ENCODE data around the gene UNC80.

UNC80 gene

GRCh38 chr2:209977386-209978239 is 206.0 kb downstream of the UNC80 start:
- DNase-seq, result no peak

DNA sequence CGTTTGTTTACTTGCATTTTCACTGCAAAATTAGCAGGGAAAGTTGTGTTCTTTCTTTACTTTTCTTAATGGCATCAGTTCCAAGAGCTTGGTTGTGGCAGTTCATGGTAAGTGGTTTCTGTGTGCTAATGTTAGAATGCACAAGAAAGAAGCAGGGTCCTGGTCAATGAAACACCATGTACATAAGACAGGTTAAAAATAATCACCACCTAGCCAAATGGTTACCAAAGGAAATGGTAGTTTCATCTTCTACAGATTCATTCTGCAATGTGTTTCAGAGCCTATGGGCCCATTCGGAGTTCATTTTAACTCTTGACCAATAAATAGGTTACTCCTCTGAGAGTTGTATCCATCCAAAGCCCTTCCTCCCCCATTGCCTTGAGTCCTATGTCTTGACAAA is 212.7 kb downstream of the UNC80 start:
- DNase-seq, result no peak

DNA sequence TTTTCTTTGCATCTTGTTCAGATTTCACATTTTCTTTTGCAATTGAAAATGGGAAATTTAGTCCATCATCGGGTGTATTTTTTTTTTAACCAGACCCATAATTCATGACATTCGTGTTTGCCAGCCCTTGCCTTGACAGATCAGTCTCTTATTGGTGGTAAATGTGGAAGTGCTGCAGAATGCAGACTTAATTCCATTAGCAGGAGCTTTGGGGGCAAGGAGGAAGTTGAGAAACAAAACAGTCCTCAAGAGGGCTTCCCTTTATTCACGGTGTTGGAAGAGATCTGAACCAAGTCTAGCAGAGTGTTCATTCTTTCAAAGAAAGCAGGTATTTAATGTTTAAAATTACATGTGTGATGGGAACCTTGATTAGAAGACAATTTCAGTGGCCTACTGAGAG is 214.2 kb downstream of the UNC80 start:
- DNase-seq, result no peak

DNA sequence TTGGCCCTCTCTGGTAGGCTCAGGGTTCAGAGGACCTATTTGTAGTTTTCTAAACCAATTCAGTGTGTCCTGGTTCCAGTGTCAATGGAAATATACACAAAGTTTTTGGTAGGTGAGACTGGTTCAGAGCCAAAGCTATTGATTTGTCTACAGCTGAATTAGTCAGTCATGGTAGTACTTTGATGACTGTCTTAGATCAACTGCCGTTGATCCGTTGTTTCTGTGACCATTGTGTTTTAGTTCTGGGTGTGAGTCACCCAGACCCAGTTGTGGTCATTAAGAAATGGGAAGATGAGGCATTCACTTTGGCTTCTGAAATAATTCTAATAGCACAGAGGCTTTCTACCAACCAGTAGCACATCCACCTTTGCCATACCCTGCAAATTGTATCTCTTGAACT is 214.8 kb downstream of the UNC80 start:
- no peak for DNase-seq

DNA sequence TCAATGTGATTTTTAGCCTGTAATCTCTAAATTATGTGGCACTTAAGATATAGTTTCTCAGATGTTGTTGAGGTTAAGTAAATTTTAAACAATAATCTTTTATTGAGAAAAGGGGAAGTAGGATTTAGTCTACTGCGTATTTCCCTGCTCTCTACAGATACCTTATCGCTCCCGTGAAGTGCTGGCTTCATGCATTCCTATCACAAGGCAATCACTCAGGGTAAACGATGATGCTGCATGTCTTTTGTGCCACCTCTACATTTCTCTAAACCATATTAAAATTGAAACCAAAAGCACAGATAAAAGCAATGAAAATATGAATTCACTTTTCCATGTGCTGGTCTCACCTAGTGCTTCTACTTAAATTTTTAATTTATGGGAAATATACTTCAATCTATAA is 216.4 kb downstream of the UNC80 start:
- no peak for DNase-seq

- no peak for DNase-seq
Observed at GRCh38 chr2:209990838-209991237, 219.2 kb downstream of the UNC80 start.

GRCh38 chr2:209993968-209994367 is 222.3 kb downstream of the UNC80 start:
- DNase-seq, result no peak

DNA sequence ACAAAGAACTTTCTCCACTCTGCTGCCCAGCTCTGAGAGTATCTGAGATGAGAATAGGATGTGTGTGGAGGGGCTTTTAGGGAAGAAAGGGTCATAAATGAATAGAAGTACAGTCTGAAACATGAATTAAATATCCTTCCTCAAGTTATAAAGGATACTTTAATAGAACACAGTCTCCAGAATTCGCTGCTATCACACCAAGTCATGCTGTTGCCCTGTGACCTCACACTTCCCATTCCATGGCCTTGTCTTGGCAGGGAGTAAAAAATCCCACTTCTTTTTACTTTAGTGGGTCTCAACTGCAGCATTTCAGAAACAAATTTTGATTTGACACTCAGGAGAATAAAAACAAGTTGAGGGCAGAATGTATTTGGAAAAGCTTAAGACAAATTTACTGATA is 227.0 kb downstream of the UNC80 start:
- DNase-seq, result no peak

GRCh38 chr2:210000464-210001324 is 229.1 kb downstream of the UNC80 start:
- no peak for DNase-seq

DNA sequence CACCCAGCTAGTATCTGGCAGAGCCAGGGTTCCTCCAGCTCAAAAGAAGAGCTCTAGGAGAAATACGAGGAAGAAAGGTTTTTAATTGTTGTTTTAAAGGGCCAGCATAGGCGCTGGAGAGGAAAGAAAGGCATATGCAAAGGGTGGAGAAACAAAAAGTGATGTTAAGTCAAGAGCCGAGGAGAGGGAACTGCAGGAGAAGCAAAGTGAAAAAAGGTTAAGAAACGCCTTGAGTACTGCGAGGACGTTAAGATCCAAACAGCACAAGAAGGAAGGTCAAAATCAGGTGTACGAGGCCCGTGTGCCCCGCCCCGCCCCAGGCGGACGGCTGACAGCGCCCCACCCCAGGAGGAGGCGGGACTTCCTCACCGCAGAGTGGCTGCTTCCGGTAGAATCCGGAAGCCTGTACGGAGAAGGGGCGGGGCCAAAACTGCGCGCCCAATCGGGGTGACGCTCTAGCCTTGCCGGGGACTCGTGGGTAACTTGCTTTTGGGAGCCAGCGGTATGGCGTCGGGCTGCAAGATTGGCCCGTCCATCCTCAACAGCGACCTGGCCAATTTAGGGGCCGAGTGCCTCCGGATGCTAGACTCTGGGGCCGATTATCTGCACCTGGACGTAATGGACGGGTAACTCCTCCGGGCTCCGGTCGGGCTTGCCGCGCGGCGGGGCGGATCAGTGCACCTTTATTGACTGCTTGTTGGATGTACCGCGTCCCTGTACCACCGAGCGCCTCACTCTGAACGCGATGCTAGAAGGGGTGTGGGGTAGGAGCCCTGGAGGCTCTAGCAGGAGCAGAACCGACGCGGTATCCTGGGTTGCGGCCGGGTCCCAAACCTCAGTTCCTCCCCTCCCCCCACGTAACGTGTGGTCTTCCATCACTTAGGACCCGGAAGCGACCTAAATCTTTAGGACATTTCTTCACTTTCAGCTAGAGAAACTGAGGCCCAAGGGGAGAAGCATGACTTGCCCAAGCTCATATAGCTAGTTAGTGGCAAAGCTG is 230.8 kb downstream of the UNC80 start, which contains the start of gene RPE:
Gene RPE, plus strand, starts transcription at position 481 of the 1,000 bp plus-strand sequence. Its CDS starts 24 bp downstream, at position 505.
- DNase-seq, result peak; percentile 91

DNA sequence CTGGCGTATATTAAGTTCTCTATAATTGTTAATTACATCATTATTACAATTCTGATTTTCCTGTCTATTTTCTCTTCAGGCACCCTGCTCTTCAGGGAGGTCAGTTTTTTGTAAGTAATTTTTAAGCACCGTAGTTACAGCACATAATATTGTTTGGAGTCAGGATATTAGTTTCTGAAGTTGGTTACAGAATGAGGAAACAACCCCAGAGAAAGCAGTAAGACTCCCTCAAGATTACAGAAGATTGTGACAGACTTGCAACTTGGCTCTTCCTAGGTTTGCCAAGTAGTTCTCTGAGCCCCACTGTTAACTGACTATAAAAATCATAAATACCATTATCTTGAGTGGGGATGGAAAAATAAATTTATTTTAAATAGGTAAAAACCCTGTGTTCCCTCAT is 231.7 kb downstream of the UNC80 start:
- DNase-seq, result no peak

DNA sequence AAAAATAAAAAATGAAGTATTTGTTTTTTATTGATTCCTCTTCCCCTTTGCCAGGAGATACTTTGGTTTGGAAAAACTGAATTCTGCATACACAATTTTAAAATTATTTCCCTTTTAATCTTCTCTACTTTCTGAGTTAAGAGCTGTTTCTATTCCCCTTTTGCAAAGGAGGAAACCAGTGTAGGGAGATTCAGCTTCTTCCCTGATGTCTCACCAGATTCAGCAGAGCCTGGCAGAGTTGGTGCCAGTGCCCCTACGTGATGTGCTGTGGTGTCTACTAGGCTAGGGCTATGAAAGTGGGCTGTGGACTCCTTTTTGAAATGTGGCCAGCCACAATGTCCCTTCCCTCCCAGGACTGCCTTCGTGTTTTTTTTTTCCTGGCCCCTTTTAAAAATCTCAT is 233.2 kb downstream of the UNC80 start:
- no peak for DNase-seq

DNA sequence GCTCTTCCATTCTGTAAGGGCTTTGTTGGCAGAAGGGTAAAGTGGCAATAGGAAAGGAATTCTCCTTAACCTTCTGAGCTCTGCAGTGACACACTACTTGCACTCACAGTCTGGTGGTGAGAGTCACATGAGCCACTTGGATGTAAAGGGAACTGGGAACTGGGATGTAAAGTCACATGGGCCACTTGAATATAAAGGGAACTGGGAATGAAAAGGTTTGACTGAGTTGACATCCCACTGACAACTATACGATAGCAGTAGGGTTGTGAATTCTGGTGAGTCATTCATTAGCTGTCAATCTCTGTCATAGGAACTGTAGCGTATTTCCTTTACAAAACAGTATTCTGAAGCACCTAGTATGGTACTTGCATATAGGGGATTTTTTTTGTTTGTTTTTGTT is 236.3 kb downstream of the UNC80 start:
- DNase-seq, result no peak

GRCh38 chr2:210009126-210009525 is 237.5 kb downstream of the UNC80 start:
- DNase-seq, result no peak

- DNase-seq, result no peak
Observed at GRCh38 chr2:210009896-210010295, 238.3 kb downstream of the UNC80 start.

- DNase-seq, result no peak
Observed at GRCh38 chr2:210020138-210020537, 248.5 kb downstream of the UNC80 start.

GRCh38 chr2:210022824-210023223 is 251.2 kb downstream of the UNC80 start:
- no peak for DNase-seq

DNA sequence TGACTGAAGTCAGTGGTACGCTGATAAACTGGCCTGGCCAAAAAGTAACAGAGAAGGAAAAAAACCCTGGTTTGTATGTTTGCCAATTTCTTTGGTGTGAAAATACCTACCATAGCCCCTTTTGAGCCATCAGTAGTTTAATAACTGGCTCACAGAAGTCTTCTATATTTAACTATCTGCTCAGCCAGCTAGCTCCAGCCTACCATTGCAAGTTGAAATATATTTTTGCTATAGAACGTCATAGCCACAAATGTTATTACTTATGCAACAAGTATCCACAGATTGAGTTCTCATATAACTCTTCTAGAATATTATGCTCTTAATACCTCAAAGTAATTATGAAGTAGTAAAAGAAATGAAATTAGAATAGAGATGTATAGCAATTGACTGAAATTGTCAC is 256.0 kb downstream of the UNC80 start:
- no peak for DNase-seq

- no peak for DNase-seq
Observed at GRCh38 chr2:210028178-210028577, 256.5 kb downstream of the UNC80 start.

DNA sequence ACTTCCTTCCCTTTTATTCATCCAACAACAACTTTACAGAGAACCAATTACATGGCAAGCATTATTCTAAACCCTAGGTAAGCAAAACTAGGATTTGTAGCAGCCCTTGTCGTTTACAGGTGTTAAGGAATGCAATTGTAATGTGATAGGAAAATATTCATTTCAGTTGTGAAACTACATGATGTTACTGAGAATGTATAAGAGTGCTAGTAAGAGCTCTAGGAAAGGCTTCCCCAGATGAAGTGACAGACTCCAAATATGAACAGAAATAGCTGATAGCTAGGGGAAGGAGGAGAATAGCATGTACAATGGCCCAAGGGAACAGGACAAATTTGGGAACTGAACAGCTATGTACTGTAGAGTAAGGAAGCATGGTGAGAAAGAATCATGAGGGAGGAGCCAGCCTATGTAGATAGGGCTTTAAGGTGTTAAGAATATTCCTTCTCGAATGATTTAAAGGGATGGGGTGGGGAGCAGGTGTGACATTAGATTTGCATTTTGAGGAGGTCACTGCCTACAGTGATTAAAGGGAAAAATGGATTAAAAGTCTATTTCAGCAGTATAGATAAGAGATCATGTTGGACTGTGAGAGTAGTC is 262.6 kb downstream of the UNC80 start:
- DNase-seq, result no peak

DNA sequence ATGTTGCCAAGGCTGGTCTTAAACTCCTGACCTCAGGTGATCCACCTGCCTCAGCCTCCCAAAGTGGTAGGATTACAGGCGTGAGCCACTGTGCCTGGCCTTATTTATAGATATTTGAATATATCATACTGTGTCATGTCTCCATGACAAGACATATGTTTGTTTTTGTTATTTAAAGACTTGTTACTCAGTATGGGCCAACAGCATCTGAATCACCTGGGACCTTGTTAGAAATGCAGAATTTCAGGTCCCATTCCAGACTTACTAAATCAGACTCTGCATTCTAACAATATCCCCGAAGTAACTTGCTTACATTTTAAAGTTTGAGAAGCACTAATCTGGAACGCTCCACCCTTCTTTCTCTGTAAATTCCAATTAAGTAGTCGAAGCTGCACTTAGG is 264.0 kb downstream of the UNC80 start:
- no peak for DNase-seq

DNA sequence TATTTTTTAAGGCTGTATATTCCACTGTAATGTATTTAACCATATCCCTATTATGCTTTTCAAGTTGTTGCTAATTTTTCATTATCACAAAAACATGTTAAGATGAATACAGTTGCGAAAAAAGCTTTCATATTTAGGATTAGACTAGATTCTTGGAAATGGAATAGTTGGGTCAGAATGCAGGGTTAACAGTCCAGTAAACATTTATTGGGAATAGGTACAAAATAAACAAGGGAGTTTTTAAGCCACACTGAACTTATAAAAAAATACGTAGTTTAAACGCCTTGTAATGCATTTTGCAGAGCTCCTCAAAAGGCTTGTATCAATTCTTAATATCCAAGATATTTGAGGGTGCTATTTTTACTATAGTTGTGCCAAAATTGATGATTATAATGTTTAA is 266.4 kb downstream of the UNC80 start:
- DNase-seq, result no peak

All from amniotic stem cell (primary cell).